Measurements from ENCODE around the gene ARHGAP15.

The ARHGAP15 gene

DNA sequence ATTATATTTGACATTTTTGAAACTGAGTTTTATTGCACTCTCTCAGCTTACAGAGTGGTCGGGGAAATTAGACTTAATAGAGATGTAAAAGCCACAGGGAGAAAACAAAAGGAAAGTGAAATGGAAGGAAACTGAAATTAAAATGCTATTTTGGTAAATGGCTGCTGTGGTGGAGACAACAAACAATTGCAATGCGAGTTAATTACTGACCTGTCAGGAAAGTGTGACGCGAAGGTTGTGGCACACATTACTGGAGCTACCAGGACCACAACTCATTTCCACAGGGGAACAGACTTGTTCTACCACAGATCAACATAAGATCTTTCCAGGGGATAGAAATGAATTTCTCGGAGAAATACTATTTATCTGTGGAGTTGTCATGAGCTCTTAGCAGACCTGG, 19.5 kb downstream of the ARHGAP15 start:
- TF ChIP-seq, protein P1, sequence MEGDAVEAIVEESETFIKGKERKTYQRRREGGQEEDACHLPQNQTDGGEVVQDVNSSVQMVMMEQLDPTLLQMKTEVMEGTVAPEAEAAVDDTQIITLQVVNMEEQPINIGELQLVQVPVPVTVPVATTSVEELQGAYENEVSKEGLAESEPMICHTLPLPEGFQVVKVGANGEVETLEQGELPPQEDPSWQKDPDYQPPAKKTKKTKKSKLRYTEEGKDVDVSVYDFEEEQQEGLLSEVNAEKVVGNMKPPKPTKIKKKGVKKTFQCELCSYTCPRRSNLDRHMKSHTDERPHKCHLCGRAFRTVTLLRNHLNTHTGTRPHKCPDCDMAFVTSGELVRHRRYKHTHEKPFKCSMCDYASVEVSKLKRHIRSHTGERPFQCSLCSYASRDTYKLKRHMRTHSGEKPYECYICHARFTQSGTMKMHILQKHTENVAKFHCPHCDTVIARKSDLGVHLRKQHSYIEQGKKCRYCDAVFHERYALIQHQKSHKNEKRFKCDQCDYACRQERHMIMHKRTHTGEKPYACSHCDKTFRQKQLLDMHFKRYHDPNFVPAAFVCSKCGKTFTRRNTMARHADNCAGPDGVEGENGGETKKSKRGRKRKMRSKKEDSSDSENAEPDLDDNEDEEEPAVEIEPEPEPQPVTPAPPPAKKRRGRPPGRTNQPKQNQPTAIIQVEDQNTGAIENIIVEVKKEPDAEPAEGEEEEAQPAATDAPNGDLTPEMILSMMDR (IDR thresholded peaks at IDR 0.05; ENCODE audit: insufficient read depth, low read depth, low read length, missing control alignments) = no peak
- DNase-seq (ENCODE audit: low read depth) = peak; percentile 22
- H3K4me3 ChIP-seq (ENCODE audit: low read depth, low read length) = no peak overlapping the region

DNA sequence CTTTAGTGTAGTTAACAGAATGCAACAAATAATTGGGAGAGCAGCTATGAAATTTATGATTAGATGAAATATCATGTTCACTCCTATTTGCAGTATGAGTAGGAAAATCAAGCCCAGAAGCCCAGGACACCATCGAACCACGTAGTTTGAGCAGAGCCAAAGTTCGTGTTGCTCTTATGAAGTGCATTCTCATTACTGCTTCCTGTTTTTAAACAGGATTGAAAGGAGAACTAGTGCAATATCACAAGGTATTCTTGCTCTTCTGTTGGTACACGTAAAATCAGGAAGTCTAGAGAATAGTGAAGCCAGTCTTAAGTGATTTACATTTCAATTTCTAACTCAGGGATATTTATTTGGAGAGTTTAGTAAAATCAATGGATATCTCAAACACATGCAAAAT, 21.1 kb downstream of the ARHGAP15 start:
- TF ChIP-seq, protein P1 (IDR thresholded peaks at IDR 0.05; ENCODE audit: insufficient read depth, low read depth, low read length, missing control alignments) = no peak
- peak; percentile 52 for DNase-seq (ENCODE audit: low read depth)
- no peak overlapping the region for H3K4me3 ChIP-seq (ENCODE audit: low read depth, low read length)

DNA sequence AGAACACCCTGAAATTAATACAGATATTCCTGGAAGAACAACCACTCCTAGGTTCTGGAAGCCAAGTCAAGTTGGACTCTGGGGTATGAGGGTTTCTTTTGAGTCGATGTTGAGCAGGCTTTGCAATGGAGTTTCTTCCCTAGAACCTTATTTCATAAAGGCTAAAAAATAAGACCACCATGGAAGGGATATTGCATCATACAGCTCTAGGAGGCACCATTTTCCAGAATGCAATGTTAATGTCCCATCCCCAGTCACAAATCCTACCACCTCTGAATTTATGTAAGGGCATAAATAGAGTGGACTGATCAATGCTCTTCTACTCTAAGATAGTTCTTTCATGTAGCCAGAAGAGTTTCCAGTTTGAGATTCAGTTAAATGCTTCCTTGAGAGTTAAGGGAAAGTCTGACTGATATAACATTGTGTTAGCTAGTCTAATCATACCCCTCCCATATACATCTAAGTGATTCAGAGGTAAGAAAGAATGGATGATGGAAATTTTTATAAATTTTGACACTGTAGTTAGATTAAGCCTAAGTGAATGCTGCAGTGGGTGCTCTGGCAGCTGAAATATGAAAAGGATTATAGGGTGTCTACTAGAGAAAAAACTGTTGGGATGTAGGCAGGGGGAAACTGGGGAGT, 22.0 kb downstream of the ARHGAP15 start:
- H3K4me3 ChIP-seq (ENCODE audit: low read depth, low read length) = no peak overlapping the region
- TF ChIP-seq, protein P1 (IDR thresholded peaks at IDR 0.05; ENCODE audit: insufficient read depth, low read depth, low read length, missing control alignments) = no peak
- no peak for DNase-seq (ENCODE audit: low read depth)

DNA sequence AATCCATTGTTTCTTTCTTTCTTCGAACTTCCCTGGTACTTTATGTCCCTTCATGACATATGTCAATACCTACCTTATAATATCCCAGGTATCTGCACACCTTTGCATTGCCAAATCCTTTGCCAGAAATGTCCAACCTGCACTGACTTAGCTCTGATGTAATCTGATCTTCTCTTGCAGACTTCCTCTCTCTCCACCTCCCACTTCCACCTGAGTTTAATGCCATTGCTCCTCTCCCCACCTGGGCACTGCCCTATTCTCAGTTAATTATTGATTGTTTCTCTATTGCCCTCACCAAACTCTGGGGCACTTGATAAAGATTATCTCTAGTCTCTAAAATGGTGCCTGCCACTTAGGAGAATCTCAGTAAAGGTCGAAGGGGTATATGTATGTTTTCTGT, 23.0 kb downstream of the ARHGAP15 start:
- TF ChIP-seq, protein P1 (IDR thresholded peaks at IDR 0.05; ENCODE audit: insufficient read depth, low read depth, low read length, missing control alignments) = no peak
- DNase-seq (ENCODE audit: low read depth) = no peak
- no peak overlapping the region for H3K4me3 ChIP-seq (ENCODE audit: low read depth, low read length)

DNA sequence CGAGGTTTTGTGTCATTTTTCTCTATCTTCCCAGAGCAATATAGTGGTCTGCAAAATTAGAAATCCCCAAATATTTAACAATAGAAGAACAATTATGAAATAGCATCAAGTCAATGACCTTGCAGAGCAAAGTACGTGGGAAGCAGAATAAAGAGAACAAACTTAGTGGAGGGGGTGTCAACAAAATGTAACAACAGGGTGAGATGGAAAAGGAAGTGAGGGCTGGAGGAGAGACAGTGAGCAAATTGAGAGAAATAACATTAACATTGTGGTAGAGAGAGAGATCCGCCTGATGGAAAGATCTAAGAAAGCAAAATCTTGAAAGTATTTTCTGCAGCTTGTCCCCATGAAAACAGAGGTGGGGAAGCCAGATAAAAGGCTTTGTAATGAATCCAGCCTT, 23.4 kb downstream of the ARHGAP15 start:
- TF ChIP-seq, protein P1 (IDR thresholded peaks at IDR 0.05; ENCODE audit: insufficient read depth, low read depth, low read length, missing control alignments) = no peak
- DNase-seq (ENCODE audit: low read depth) = no peak
- H3K4me3 ChIP-seq (ENCODE audit: low read depth, low read length) = no peak overlapping the region

DNA sequence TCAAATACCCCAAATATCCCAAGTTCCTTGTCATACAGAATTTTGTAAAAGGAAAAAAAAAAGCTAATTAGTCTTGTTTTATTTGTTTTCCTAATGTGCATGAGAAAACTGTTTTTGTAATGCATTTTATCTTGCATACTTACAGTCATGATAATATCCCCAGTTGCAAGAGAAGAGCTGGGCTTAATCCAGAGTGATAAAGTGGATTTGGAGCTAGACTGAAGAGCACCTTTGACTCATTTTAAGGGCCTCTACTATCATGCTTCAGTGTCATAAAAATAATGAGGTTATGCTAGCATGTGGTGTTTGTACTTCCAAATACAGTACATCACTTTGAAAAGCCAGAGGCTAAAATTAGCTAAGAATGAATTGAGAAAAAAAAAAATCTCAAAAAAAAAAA, 26.4 kb downstream of the ARHGAP15 start:
- no peak overlapping the region for H3K4me3 ChIP-seq (ENCODE audit: low read depth, low read length)
- DNase-seq (ENCODE audit: low read depth) = no peak
- TF ChIP-seq, protein P1 (IDR thresholded peaks at IDR 0.05; ENCODE audit: insufficient read depth, low read depth, low read length, missing control alignments) = no peak

DNA sequence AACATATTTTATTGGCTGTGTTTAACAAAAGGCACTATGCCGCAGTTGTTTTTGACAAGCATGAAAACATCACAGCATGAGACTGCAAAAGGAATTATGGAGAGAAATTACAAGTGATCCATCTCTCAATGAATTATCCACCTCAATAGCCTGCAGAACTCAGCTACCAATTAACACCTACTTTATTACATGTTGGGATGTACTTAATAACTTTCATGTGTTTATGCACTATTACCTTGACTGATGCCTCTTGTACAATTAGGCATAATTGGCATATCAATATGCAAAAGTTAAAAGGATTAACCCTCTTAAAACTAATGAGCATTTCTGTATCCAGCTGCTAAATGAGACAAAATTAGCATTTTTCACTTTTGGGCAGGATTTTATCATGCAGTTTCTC, 27.8 kb downstream of the ARHGAP15 start:
- DNase-seq (ENCODE audit: low read depth) = no peak
- TF ChIP-seq, protein P1 (IDR thresholded peaks at IDR 0.05; ENCODE audit: insufficient read depth, low read depth, low read length, missing control alignments) = no peak
- H3K4me3 ChIP-seq (ENCODE audit: low read depth, low read length) = no peak overlapping the region
